Keratinocyte (primary cell): ENCODE results near the gene RBP2. TPM values are rescaled to one million over a fixed set of nuclear protein-coding genes. Genes with fewer than 3 reads are reported as not detected.

Source experiments
- DNase-seq: peaks from one replicate; pipeline ENCODE4 v3.0.0-alpha.2; 2011; ENCODE audit warnings: low read depth, missing footprints, low spot score
- FAIRE-seq: peaks from 2 replicates; lab custom pipeline; 2011; peaks lifted over from hg19 to GRCh38; lab: Jason Lieb, UNC
- H2AFZ ChIP-seq: 2 replicates; pipeline ENCODE4 v1.6.0; 2012; ENCODE audit warnings: low read length, control low read depth, inconsistent platforms; ENCODE audit not compliant: control insufficient read depth
- H3K27ac ChIP-seq: 2 replicates; pipeline ENCODE4 v1.5.1; 2011; ENCODE audit warnings: low read length; ENCODE audit not compliant: control insufficient read depth, insufficient read depth
- H3K27me3 ChIP-seq: 3 replicates; pipeline ENCODE4 v1.6.0; 2011; ENCODE audit warnings: low read length; ENCODE audit not compliant: control insufficient read depth, insufficient read depth; ENCODE audit errors: extremely low read depth
- H3K36me3 ChIP-seq, 2 experiments: 2 replicates in 1 of 2; 3 replicates in 1 of 2; pipeline ENCODE4 v1.5.1; 2011; ENCODE audit warnings: low read length in 2 of 2, mild to moderate bottlenecking in 1 of 2; ENCODE audit not compliant: control insufficient read depth in 2 of 2, insufficient read depth in 2 of 2; ENCODE audit errors: extremely low read depth in 1 of 2
- H3K4me1 ChIP-seq: 3 replicates; pipeline ENCODE4 v1.5.1; 2011; ENCODE audit warnings: low read length; ENCODE audit not compliant: control insufficient read depth, insufficient read depth; ENCODE audit errors: extremely low read depth
- H3K4me2 ChIP-seq: 3 replicates; pipeline ENCODE4 v1.6.0; 2011; ENCODE audit warnings: low read depth, low read length; ENCODE audit not compliant: control insufficient read depth, insufficient read depth; ENCODE audit errors: extremely low read depth
- H3K4me3 ChIP-seq, 3 experiments: fragments of 200-600 bp in 1 of 3; sonication (generic) in 1 of 3; 2 replicates in 2 of 3; 3 replicates in 1 of 3; pipeline ENCODE4 v1.5.1; 2011 to 2016; ENCODE audit warnings: low read length in 3 of 3, mild to moderate bottlenecking in 3 of 3, control low read depth in 2 of 3, inconsistent platforms in 1 of 3, low read depth in 1 of 3, mixed read lengths in 1 of 3, mixed run types in 1 of 3, moderate library complexity in 1 of 3; ENCODE audit not compliant: control insufficient read depth in 2 of 3, insufficient read depth in 2 of 3; ENCODE audit errors: extremely low read depth in 1 of 3
- H3K79me2 ChIP-seq: 2 replicates; pipeline ENCODE4 v1.6.0; 2012; ENCODE audit warnings: low read length; ENCODE audit not compliant: control insufficient read depth, insufficient read depth
- H3K9ac ChIP-seq: 3 replicates; pipeline ENCODE4 v1.6.0; 2011; ENCODE audit warnings: low read length; ENCODE audit not compliant: control insufficient read depth, insufficient read depth; ENCODE audit errors: extremely low read depth
- H3K9me1 ChIP-seq: 3 replicates; pipeline ENCODE4 v1.6.0; 2011; ENCODE audit warnings: low read length; ENCODE audit not compliant: control insufficient read depth, insufficient read depth; ENCODE audit errors: extremely low read depth
- H3K9me3 ChIP-seq: 2 replicates; pipeline ENCODE4 v1.5.1; 2012; ENCODE audit warnings: low read depth, low read length; ENCODE audit not compliant: control insufficient read depth
- H4K20me1 ChIP-seq: 3 replicates; pipeline ENCODE4 v1.6.0; 2011; ENCODE audit warnings: low read length; ENCODE audit not compliant: control insufficient read depth, insufficient read depth; ENCODE audit errors: extremely low read depth
- EZH2 ChIP-seq: IDR thresholded peaks from one replicate; pipeline ENCODE4 v1.6.1; 2012; ENCODE audit warnings: inconsistent platforms, mild to moderate bottlenecking, low read length, moderate library complexity
- dilution Hi-C: fragments of 300-500 bp; cut with MboI; formaldehyde crosslinking; loops from one replicate; pipeline ENCODE4 v1.7.0; 2020; ENCODE audit warnings: low sequenced_read_pairs; ENCODE audit not compliant: extremely low pct_ligation_motif_present
- polyA plus RNA-seq, 5 experiments: library from polyadenylated mRNA; depleted of rRNA in 3 of 5; stranded (reverse) in 3 of 5; stranded (forward) in 1 of 5; unstranded in 1 of 5; fragments of >200 nt; gene quantifications; 1 replicate in 1 of 5; 2 replicates in 3 of 5; 3 replicates in 1 of 5; pipeline versions ENCODE4 v1.2.1 to v1.2.3, GENCODE V29; 2011 to 2012; ENCODE audit warnings: missing spikeins in 2 of 5, low read depth in 1 of 5, low replicate concordance in 1 of 5
- TF ChIP-seq, protein P1 (sequence below), 3 experiments: IDR thresholded peaks in 1 of 3; conservative IDR thresholded peaks in 1 of 3; optimal IDR thresholded peaks in 1 of 3; 2 replicates in 2 of 3; 3 replicates in 1 of 3; pipeline versions ENCODE3 to v1.5.1; 2011; ENCODE audit warnings: low read length in 3 of 3, mild to moderate bottlenecking in 3 of 3, moderate library complexity in 2 of 3, control low read depth in 1 of 3, inconsistent platforms in 1 of 3; ENCODE audit not compliant: insufficient read depth in 2 of 3; ENCODE audit errors: extremely low read depth in 1 of 3

RBP2 gene
- polyA plus RNA-seq, 1 donor (not counting 4 experiments of a cell fraction or from before 2014, with no cell fraction given) = not detected

DNA sequence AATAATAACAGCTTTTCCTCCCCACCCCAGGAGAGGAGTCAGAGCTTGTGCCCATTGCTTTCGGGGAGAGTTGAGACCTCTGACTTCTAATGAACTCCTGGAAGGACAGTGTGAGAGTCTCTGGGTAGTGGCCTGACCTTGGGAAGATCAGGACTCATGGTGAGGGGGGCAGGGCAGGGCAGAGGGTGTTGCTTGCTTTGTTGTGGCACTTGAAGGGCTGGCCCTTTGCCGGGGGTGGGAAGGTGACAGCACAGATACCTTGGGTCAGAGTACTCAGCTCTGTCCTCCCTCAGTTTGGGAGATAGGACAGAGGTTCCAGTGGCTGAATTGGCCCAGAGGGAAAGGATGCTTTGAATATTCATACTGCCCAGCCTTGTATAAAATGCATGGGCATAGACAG is 15.8 kb downstream of the RBP2 start:
- Histone ChIP-seq H3K9me3 (no peaks in the 10 kb centered on the region), H3K27ac (no peak overlapping the region), H3K9ac (no peak overlapping the region), H3K4me2 (no peak overlapping the region), H3K27me3 (no peaks in the 10 kb centered on the region), H3K36me3 (no peaks in the 10 kb centered on the region), H4K20me1 (no peaks in the 10 kb centered on the region), H3K79me2 (no peaks in the 10 kb centered on the region), H3K4me3 (no peak overlapping the region), H3K9me1 (no peaks in the 10 kb centered on the region), H2AFZ (no peak overlapping the region), H3K4me1 (peaks cover 26% of the 10 kb centered on the region)
- dilution Hi-C loops = no loop called here
- DNase-seq = no peak
- no peak for TF ChIP-seq EZH2
- TF ChIP-seq, protein P1, sequence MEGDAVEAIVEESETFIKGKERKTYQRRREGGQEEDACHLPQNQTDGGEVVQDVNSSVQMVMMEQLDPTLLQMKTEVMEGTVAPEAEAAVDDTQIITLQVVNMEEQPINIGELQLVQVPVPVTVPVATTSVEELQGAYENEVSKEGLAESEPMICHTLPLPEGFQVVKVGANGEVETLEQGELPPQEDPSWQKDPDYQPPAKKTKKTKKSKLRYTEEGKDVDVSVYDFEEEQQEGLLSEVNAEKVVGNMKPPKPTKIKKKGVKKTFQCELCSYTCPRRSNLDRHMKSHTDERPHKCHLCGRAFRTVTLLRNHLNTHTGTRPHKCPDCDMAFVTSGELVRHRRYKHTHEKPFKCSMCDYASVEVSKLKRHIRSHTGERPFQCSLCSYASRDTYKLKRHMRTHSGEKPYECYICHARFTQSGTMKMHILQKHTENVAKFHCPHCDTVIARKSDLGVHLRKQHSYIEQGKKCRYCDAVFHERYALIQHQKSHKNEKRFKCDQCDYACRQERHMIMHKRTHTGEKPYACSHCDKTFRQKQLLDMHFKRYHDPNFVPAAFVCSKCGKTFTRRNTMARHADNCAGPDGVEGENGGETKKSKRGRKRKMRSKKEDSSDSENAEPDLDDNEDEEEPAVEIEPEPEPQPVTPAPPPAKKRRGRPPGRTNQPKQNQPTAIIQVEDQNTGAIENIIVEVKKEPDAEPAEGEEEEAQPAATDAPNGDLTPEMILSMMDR (optimal IDR thresholded peaks at IDR 0.05 in 1 of 3, IDR thresholded peaks at IDR 0.05 in 1 of 3, conservative IDR thresholded peaks at IDR 0.05 in 1 of 3; ENCODE audit: extremely low read depth in 1 of 3, insufficient read depth in 2 of 3, low read length in 3 of 3) = no peak
- no peak for FAIRE-seq

- peak; percentile 74 for FAIRE-seq
- dilution Hi-C loops = no loop called here
- no peaks in the 10 kb centered on the region for H3K27me3 ChIP-seq
- TF ChIP-seq, protein P1 (optimal IDR thresholded peaks at IDR 0.05 in 1 of 3, IDR thresholded peaks at IDR 0.05 in 1 of 3, conservative IDR thresholded peaks at IDR 0.05 in 1 of 3; ENCODE audit: extremely low read depth in 1 of 3, insufficient read depth in 2 of 3, low read length in 3 of 3) = no peak
- no peak for TF ChIP-seq EZH2
- no peak for DNase-seq
- H3K4me2 ChIP-seq = no peak overlapping the region
- no peaks in the 10 kb centered on the region for H3K9me1 ChIP-seq
- no peaks in the 10 kb centered on the region for H3K9me3 ChIP-seq
- no peaks in the 10 kb centered on the region for H3K79me2 ChIP-seq
- H3K4me3 ChIP-seq = no peak overlapping the region
- no peak overlapping the region for H3K9ac ChIP-seq
- H3K27ac ChIP-seq = no peak overlapping the region
- H3K4me1 ChIP-seq = peaks cover 26% of the 10 kb centered on the region
- no peaks in the 10 kb centered on the region for H3K36me3 ChIP-seq
- H4K20me1 ChIP-seq = no peaks in the 10 kb centered on the region
- no peak overlapping the region for H2AFZ ChIP-seq
Measured at GRCh38 chr3:139460076-139460475, 16.2 kb downstream of the RBP2 start.
